Endothelial cell of umbilical vein (primary cell): Measurements from ENCODE around the gene ARPC5. TPM values are rescaled to one million over a fixed set of nuclear protein-coding genes. Genes with fewer than 3 reads are reported as not detected.

Experiments
- BruUV-seq: library from RNA; stranded (reverse); fragments of 400-500 nt; replicated peaks from 2 replicates; lab custom pipeline; 2021; lab: Mats Ljungman, UMichigan
- CTCF ChIA-PET: fragments of 300-600, 350-600 bp; sonication (Branson Sonifier 250); formaldehyde crosslinking; loops from one replicate; lab custom pipeline; 2021; ENCODE audit warnings: antibody characterized with exemption, inconsistent platforms; lab: Charles Lee
- POLR2A ChIA-PET: fragments of 300-600, 350-600 bp; sonication (Branson Sonifier 250); formaldehyde crosslinking; loops from one replicate; lab custom pipeline; 2021; ENCODE audit warnings: antibody characterized with exemption, inconsistent platforms; lab: Charles Lee
- DNase-seq: peaks from one replicate; pipeline ENCODE4 v3.0.0-alpha.2; 2011; ENCODE audit warnings: low read depth, low spot score
- FAIRE-seq: peaks from 2 replicates; lab custom pipeline; 2011; peaks lifted over from hg19 to GRCh38; lab: Jason Lieb, UNC
- H2AFZ ChIP-seq: 2 replicates; pipeline ENCODE4 v1.6.0; 2012; ENCODE audit warnings: low read depth, low read length, control low read depth, inconsistent platforms
- H3K27ac ChIP-seq: 2 replicates; pipeline ENCODE4 v1.5.1; 2011; ENCODE audit warnings: low read depth, mild to moderate bottlenecking, control low read depth, low read length, moderate library complexity; ENCODE audit not compliant: insufficient read depth
- H3K27me3 ChIP-seq, 2 experiments: 2 replicates each; pipeline versions ENCODE4 v1.6.0 to v1.6.1; 2011; ENCODE audit warnings: low read length in 2 of 2, mixed read lengths in 1 of 2; ENCODE audit not compliant: control insufficient read depth in 2 of 2, insufficient read depth in 2 of 2
- H3K36me3 ChIP-seq, 2 experiments: 2 replicates in 1 of 2; 3 replicates in 1 of 2; pipeline ENCODE4 v1.5.1; 2011; ENCODE audit warnings: low read length in 2 of 2, mild to moderate bottlenecking in 1 of 2, moderate library complexity in 1 of 2; ENCODE audit not compliant: control insufficient read depth in 2 of 2, insufficient read depth in 2 of 2; ENCODE audit errors: extremely low read depth in 1 of 2
- H3K4me1 ChIP-seq: 3 replicates; pipeline ENCODE4 v1.5.1; 2011; ENCODE audit warnings: mild to moderate bottlenecking, low read length; ENCODE audit not compliant: control insufficient read depth, insufficient read depth; ENCODE audit errors: extremely low read depth
- H3K4me2 ChIP-seq: 2 replicates; pipeline ENCODE4 v1.6.1; 2011; ENCODE audit warnings: low read length, control low read depth, mixed read lengths; ENCODE audit not compliant: insufficient read depth
- H3K4me3 ChIP-seq, 3 experiments: fragments of 200-600 bp in 1 of 3; sonication (generic), shearing (Covaris generic) in 1 of 3; replicated peaks in 1 of 3; 2 replicates each; pipeline ENCODE4 v1.5.1; 2011 to 2016; ENCODE audit warnings: control low read depth in 3 of 3, low read length in 3 of 3, mild to moderate bottlenecking in 2 of 3, inconsistent platforms in 1 of 3, low read depth in 1 of 3, moderate library complexity in 1 of 3; ENCODE audit not compliant: insufficient read depth in 1 of 3
- H3K79me2 ChIP-seq: 2 replicates; pipeline ENCODE4 v1.6.0; 2012; ENCODE audit warnings: low read length, inconsistent platforms; ENCODE audit not compliant: control insufficient read depth, insufficient read depth
- H3K9ac ChIP-seq: replicated peaks from 2 replicates; pipeline ENCODE3; 2011; ENCODE audit warnings: low read length, control low read depth; ENCODE audit not compliant: insufficient read depth; ENCODE audit errors: extremely low read depth
- H3K9me1 ChIP-seq: replicated peaks from 3 replicates; pipeline ENCODE4 v1.6.0; 2011; ENCODE audit warnings: mild to moderate bottlenecking, low read length; ENCODE audit not compliant: control insufficient read depth, insufficient read depth; ENCODE audit errors: extremely low read depth
- H3K9me3 ChIP-seq: replicated peaks from 2 replicates; pipeline ENCODE4 v1.5.1; 2012; ENCODE audit warnings: low read length, inconsistent platforms; ENCODE audit not compliant: control insufficient read depth, insufficient read depth
- H4K20me1 ChIP-seq: replicated peaks from 2 replicates; pipeline ENCODE3; 2011; ENCODE audit warnings: mild to moderate bottlenecking, low read length; ENCODE audit not compliant: control insufficient read depth, insufficient read depth; ENCODE audit errors: extremely low read depth
- CTCF ChIP-seq, 2 donors: IDR thresholded peaks; 1 replicate in 1 of 2; 2 replicates in 1 of 2; pipeline ENCODE4 v1.5.1; 2011; ENCODE audit warnings: low read length in 2 of 2, mild to moderate bottlenecking in 2 of 2, moderate library complexity in 2 of 2, control low read depth in 1 of 2, inconsistent platforms in 1 of 2, low read depth in 1 of 2; ENCODE audit not compliant: insufficient read depth in 1 of 2; ENCODE audit errors: extremely low read depth in 1 of 2
- EZH2 ChIP-seq: IDR thresholded peaks from 2 replicates; pipeline ENCODE4 v1.6.1; 2012; ENCODE audit warnings: borderline replicate concordance, low read depth, mild to moderate bottlenecking, moderate library complexity, low read length, inconsistent platforms; ENCODE audit not compliant: severe bottlenecking
- FOS ChIP-seq: IDR thresholded peaks from 2 replicates; pipeline ENCODE4 v1.6.1; 2011; ENCODE audit warnings: mild to moderate bottlenecking, low read length, moderate library complexity, borderline replicate concordance; ENCODE audit not compliant: insufficient read depth
- GATA2 ChIP-seq: IDR thresholded peaks from 2 replicates; pipeline ENCODE4 v1.7.0; 2011; ENCODE audit warnings: low read depth, mild to moderate bottlenecking, moderate library complexity, mixed read lengths, low read length; ENCODE audit not compliant: insufficient read length, insufficient read depth
- JUN ChIP-seq: IDR thresholded peaks from 2 replicates; pipeline ENCODE4 v1.6.1; 2011; ENCODE audit warnings: borderline replicate concordance, low read depth; ENCODE audit not compliant: insufficient read length, insufficient read depth
- MAX ChIP-seq: IDR thresholded peaks from 2 replicates; pipeline ENCODE4 v1.6.1; 2011; ENCODE audit not compliant: insufficient read depth, insufficient read length
- MYC ChIP-seq: IDR thresholded peaks from one replicate; pipeline ENCODE4 v1.6.1; 2011; ENCODE audit warnings: mild to moderate bottlenecking, low read depth, low read length
- POLR2A ChIP-seq: IDR thresholded peaks from 2 replicates; pipeline ENCODE4 v1.6.1; 2012; ENCODE audit warnings: low read depth, mild to moderate bottlenecking, control low read depth, low read length
- POLR2AphosphoS5 ChIP-seq: IDR thresholded peaks from 2 replicates; pipeline ENCODE4 v1.6.1; 2012; ENCODE audit warnings: low read depth, mild to moderate bottlenecking, control low read depth, low read length, moderate library complexity; ENCODE audit not compliant: insufficient read depth
- dilution Hi-C: fragments of 300-500 bp; cut with MboI; formaldehyde crosslinking; loops from one replicate; pipeline ENCODE4 v1.15.0; 2019; ENCODE audit warnings: low sequenced_read_pairs; ENCODE audit not compliant: extremely low pct_ligation_motif_present
- intact Hi-C: fragments of 100-400 bp; cut with micrococcal nuclease; formaldehyde crosslinking; loops from one replicate; pipeline ENCODE4 v1.10.0; 2022
- polyA plus RNA-seq, 4 experiments: library from polyadenylated mRNA; depleted of rRNA in 3 of 4; stranded (reverse) in 3 of 4; unstranded in 1 of 4; fragments of >200 nt; gene quantifications; 2 replicates each; pipeline versions ENCODE4 v1.2.1 to v1.2.3, GENCODE V29; 2011 to 2012; ENCODE audit warnings: missing spikeins in 1 of 4
- total RNA-seq: library from RNA; stranded (reverse); gene quantifications from 2 replicates; pipeline ENCODE4 v1.2.3, GENCODE V29; 2021

The ARPC5 gene
- total and polyA plus RNA-seq, 2 donors (not counting 3 experiments of a cell fraction or from before 2014, with no cell fraction given), result 110 to 185 TPM

- no peaks in the 10 kb centered on the region for H3K4me1 ChIP-seq
- H3K79me2 ChIP-seq, result no peaks in the 10 kb centered on the region
- H3K27ac ChIP-seq, result no peak overlapping the region
- H4K20me1 ChIP-seq, result no peaks in the 10 kb centered on the region
- H3K4me2 ChIP-seq, result no peak overlapping the region
- H3K4me3 ChIP-seq, result no peak overlapping the region
- POLR2A ChIA-PET, result no interaction called here
- H3K9me1 ChIP-seq, result no peaks in the 10 kb centered on the region
- no peak for FAIRE-seq
- dilution Hi-C loops (no loop called here), intact Hi-C loops (no loop called here)
- no peaks in the 10 kb centered on the region for H3K9me3 ChIP-seq
- no peaks in the 10 kb centered on the region for H3K36me3 ChIP-seq
- BruUV-seq, result no TSS peak
- H3K9ac ChIP-seq, result no peak overlapping the region
- CTCF ChIA-PET, result no interaction called here
- no peaks in the 10 kb centered on the region for H3K27me3 ChIP-seq
- DNase-seq, result no peak
- no peak overlapping the region for H2AFZ ChIP-seq
- no peak for TF ChIP-seq POLR2A
- TF ChIP-seq FOS, result no peak
- no peak for TF ChIP-seq CTCF (IDR thresholded peaks at IDR 0.05; ENCODE audit: extremely low read depth in 1 of 2, insufficient read depth in 1 of 2, low read depth in 1 of 2, low read length in 2 of 2)
Measured at GRCh38 chr1:183586455-183586854, 49.1 kb downstream of the ARPC5 start.

- H3K9me1 ChIP-seq, result no peaks in the 10 kb centered on the region
- POLR2A ChIA-PET, result no interaction called here
- no peaks in the 10 kb centered on the region for H3K9me3 ChIP-seq
- no peak overlapping the region for H3K27ac ChIP-seq
- H3K4me2 ChIP-seq, result no peak overlapping the region
- no peaks in the 10 kb centered on the region for H3K79me2 ChIP-seq
- DNase-seq (no peak), FAIRE-seq (no peak)
- no peaks in the 10 kb centered on the region for H3K36me3 ChIP-seq
- BruUV-seq, result no TSS peak
- H2AFZ ChIP-seq, result no peak overlapping the region
- no peaks in the 10 kb centered on the region for H4K20me1 ChIP-seq
- intact Hi-C loops (no loop called here), dilution Hi-C loops (no loop called here)
- H3K27me3 ChIP-seq, result no peaks in the 10 kb centered on the region
- TF ChIP-seq GATA2 (no peak), CTCF (IDR thresholded peaks at IDR 0.05; ENCODE audit: extremely low read depth in 1 of 2, insufficient read depth in 1 of 2, low read depth in 1 of 2, low read length in 2 of 2) (no peak), MAX (no peak), JUN (no peak), POLR2AphosphoS5 (no peak), POLR2A (no peak), FOS (no peak), MYC (no peak), EZH2 (no peak)
- H3K4me1 ChIP-seq, result no peaks in the 10 kb centered on the region
- H3K4me3 ChIP-seq, result no peak overlapping the region
- CTCF ChIA-PET, result no interaction called here
- H3K9ac ChIP-seq, result no peak overlapping the region
Measured at GRCh38 chr1:183585038-183585437, 50.5 kb downstream of the ARPC5 start.
